ENCODE data around the gene CYB5B.
A peak's percentile ranks its signal among the peaks of the same experiment; 100 is the strongest.

CYB5B gene, protein sequence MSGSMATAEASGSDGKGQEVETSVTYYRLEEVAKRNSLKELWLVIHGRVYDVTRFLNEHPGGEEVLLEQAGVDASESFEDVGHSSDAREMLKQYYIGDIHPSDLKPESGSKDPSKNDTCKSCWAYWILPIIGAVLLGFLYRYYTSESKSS

DNA sequence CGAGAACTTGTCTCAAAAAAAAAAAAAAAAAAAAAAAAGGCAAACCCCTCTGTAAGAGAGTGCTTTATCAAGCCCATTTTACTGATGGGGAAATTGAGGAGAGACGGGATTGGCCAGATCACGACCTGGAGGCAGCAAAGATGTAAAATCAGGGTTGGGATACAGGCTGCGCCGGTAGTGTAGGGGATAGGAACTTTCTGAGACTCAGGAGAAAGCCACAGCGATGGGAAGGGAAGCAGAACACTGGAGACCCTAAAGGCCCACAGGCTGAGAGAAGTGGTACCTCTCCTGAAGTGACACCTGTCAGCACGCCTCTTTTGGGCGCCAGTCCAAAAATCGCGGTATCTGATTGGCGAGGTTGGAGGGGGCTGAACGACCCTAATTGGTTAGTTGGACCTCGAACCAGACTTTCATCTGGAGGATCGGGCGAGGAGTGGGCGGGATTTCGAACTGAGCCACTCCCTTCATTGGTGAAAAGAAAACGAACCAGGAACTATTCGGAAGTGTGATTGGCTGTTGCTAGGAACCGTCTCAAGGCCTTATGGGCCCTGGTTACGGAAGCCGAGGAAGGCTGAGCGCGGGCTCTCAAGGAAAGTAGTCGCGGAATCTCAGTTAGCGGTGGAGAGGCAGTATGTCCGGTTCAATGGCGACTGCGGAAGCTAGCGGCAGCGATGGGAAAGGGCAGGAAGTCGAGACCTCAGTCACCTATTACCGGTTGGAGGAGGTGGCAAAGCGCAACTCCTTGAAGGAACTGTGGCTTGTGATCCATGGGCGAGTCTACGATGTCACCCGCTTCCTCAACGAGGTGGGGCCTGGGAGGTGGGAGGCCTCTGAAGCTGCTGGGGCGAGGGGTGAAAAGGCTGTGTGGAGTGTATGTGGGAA, at the start of gene CYB5B:
TSS of gene CYB5B (plus strand) at position 567 of the 882 bp plus-strand sequence. CDS start at position 632, 65 bp downstream.
- DNase-seq = peak; percentile 42 to 98 (median 88)

DNA sequence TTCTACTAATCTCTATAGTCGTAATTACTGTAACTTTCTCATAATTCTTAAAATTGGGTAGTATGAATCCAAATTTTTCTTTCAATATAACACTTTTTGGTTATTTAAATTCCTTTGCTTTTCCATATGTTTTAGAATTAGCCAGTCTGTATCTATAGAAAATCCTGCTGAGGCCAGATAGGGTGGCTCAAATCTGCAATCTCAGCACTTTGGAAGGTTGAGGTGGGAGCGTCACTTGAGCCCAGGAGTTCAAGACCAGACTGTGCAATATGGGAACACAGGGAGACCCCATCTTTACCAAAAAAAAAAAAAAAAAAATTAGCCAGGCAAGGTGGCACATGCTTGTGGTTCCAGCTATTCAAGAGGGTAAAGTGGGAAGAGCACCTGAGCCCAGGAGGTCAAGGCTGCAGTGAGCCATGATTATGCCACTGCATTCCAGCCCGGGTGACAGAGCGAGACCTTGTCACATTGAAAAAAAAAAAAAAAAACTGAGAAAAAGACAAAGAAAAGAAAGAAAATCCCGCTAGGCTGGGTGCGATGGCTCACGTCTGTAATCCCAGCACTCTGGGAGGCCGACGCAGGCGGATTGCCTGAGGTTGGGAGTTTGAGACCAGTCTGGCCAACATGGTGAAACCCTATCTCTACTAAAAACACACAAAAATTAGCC, 47.9 kb upstream of the CYB5B start:
- DNase-seq = no peak

DNA sequence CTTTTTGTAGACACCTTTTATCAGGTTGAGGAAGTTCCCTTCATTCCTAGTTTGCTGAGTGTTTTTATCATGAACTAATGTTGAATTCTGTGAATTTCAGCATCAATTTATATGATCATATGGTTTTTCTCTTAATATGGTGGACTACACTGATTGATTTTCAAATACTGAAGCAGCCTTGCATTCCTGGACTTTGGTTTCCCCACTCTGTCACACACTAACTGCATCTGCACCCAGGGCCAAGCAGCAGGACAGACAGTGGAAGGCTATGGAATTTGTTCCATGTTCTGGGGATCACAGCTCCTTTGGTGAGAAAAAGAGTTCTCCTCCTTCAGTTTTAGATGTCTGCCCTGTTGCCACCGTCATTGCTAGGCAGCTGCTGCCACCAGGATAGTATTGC, 46.4 kb upstream of the CYB5B start:
- no peak for DNase-seq

- no peak for DNase-seq
These were observed 45.7 kb upstream of the CYB5B start for GRCh38 chr16:69378760-69379159.

DNA sequence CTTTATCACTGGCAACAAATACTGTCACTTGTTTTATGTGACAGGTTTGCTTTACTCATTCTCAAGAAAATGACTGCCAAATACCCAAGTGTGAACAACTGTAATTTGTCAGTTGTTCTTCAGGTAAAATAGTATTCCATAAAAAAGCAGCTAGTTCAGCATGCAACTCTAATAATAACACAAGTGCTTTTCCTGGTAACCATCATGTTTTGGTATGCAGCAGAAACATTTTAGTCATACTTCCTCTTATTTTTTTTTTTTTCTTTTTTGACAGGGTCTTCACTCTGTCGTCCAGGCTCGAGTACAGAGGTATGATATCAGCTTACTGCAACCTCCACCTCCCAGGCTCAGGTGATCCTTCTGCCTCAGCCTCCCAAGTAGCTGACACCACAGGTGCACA, 43.2 kb upstream of the CYB5B start:
- DNase-seq = no peak

DNA sequence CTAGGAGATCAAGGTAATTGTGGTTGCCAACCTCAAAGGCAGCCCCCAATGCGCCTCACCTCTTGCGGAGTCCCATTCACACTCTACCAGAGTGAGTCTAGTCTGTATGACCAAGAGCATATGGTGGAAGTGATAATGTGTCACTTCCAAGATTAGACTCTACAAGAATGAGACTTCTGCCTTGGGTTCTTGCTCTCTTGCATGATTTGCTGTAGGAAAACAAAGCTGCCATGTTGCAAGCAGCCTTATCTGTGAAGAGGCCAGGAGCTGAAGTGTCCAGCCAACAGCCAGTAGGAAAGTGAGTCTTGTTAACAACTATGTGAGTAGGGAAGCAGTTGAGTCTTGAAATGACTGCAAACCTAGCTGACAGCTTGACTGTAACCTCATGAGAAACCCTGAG, 42.0 kb upstream of the CYB5B start:
- no peak for DNase-seq

DNA sequence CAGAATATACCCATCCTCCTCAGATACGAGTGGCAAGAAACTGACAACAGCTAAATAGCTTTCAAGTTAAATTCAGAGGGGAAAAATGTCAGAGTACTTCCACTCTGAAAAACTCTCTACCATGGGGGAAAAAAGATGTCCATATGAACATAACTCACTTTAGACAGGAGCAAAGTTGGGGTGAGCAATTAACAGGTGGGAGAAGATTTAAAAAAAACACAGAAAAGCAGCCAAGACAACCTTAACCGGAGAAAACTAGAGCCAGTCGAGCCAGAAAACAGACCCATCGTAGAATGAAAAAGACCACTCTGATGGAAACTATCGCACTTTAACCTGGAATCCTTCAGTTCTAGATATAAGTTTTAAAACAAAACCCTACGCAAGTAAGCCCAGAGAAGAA, 39.4 kb upstream of the CYB5B start:
- DNase-seq = no peak

GRCh38 chr16:69386596-69386995, 37.8 kb upstream of the CYB5B start:
- no peak for DNase-seq

- peak in 10 of 56 donors; percentile 3 to 39 (median 8) for DNase-seq
These were observed 30.2 kb upstream of the CYB5B start for GRCh38 chr16:69393898-69394849.

DNA sequence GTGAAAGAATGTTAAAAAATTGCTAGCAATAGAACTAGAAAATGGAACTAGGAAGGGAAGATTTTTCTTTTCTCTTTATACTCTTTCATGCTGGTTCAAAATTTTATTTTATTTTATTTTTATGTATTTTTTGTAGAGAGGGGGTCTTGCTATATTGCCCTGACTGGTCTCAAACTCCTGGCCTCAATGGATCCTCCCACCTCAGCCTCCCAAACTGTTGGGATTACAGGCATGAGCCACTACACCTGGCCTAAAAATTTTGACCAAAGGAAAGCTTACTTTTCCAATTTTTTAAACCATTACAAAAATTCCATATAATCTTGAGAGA, 28.6 kb upstream of the CYB5B start:
- DNase-seq = no peak

GRCh38 chr16:69396187-69397061, 28.0 kb upstream of the CYB5B start:
- DNase-seq = peak in 45 of 56 donors; percentile 5 to 85 (median 42)

GRCh38 chr16:69397821-69398521, 26.4 kb upstream of the CYB5B start:
- DNase-seq = peak in 42 of 56 donors; percentile 2 to 69 (median 32)

GRCh38 chr16:69399361-69399760, 25.1 kb upstream of the CYB5B start:
- no peak for DNase-seq

DNA sequence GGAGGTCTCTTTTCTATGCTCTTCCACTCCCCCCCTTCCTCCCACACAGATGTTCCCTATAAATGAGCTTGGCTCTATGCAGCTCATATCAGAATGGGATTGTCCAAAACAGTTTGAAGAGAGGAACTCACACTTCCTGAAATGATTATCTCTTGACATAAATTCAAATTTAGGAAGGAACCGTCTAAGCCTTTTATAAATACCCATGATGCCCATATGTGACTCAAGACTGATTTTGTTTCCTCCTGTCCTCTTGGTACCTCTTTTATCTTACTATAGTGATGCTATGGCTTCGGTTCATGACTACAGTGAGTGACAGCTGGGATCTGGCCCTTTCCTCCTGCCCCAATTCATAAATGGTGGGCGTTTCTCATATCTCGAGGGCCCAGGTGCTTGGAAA, 22.0 kb upstream of the CYB5B start:
- DNase-seq = no peak

DNA sequence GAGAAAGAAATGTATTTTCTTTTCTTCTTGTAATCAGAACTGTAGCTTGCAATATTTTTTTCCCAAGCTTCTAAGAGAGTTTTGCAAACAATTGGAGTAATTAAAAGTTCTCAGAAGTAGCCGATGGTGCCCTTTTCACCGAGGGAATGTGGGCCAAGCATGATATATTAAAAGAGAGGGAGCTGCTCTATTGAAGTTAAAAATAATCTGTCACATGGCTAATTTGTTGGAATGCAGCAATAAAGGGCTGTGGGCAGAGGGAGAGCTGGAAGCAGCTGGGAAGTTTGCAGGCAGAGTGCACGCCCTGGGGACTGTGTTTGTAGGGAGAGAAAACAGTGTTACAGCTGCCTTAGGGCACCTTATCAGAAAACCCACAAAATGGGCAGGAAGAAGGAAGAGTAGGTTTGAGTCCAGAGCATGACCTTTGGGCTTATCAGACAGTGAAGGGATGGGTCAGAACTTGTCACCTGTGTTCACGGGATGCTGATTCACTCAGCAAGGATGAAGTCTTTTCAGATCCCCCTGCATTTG, 20.1 kb upstream of the CYB5B start:
- DNase-seq = peak in 7 of 56 donors; percentile 2 to 20 (median 9)

- DNase-seq = no peak
These were observed 19.1 kb upstream of the CYB5B start for GRCh38 chr16:69405326-69405725.

GRCh38 chr16:69405757-69406156, 18.7 kb upstream of the CYB5B start:
- no peak for DNase-seq

GRCh38 chr16:69406780-69407331, 17.6 kb upstream of the CYB5B start:
- DNase-seq = no peak
